Tibial nerve (tissue), 4 donors: ENCODE results near the gene RAD51D. TPM values are rescaled to one million over a fixed set of nuclear protein-coding genes. Genes with fewer than 3 reads are reported as not detected.
"Not testable (repeated sequence)": the region's sequence is repeated elsewhere in the genome, so short reads cannot be mapped to it uniquely, and the experiment has no call there.

Experiments used
- DNase-seq, 2 donors: peaks; one replicate each; pipeline ENCODE4 v3.0.0-alpha.2; 2019; ENCODE audit warnings: low spot score in 2 of 2
- H3K27ac ChIP-seq, 4 donors: fragments of 200-600 bp; sonication (generic) in 3 of 4; one replicate each; pipeline ENCODE4 v1.5.1; 2017 to 2019; ENCODE audit warnings: mild to moderate bottlenecking in 1 of 4
- H3K27me3 ChIP-seq, 2 donors: fragments of 200-600 bp; sonication (generic) in 1 of 2; one replicate each; pipeline versions ENCODE4 v1.5.1 to v1.6.0; 2017 to 2019
- H3K36me3 ChIP-seq, 3 donors: fragments of 200-600 bp; sonication (generic); one replicate each; pipeline ENCODE4 v1.5.1; 2018 to 2019
- H3K4me1 ChIP-seq, 4 donors: fragments of 200-600 bp; sonication (generic) in 3 of 4; one replicate each; pipeline ENCODE4 v1.5.1; 2017 to 2019
- H3K4me3 ChIP-seq, 4 donors: fragments of 200-600 bp; sonication (generic) in 3 of 4; one replicate each; pipeline ENCODE4 v1.5.1; 2017 to 2019; ENCODE audit warnings: mild to moderate bottlenecking in 1 of 4, moderate library complexity in 1 of 4
- H3K9me3 ChIP-seq, 4 donors: fragments of 200-600 bp; sonication (generic) in 3 of 4; one replicate each; pipeline ENCODE4 v1.5.1; 2017 to 2019
- EP300 ChIP-seq, 2 donors: sonication (generic); formaldehyde crosslinking; IDR thresholded peaks; one replicate each; pipeline ENCODE4 v1.6.1; 2017; ENCODE audit warnings: antibody characterized with exemption in 2 of 2, mild to moderate bottlenecking in 1 of 2
- POLR2A ChIP-seq, 2 donors: fragments of 450-650 bp; IDR thresholded peaks; one replicate each; pipeline ENCODE4 v1.6.1; 2017; ENCODE audit warnings: antibody characterized with exemption in 2 of 2, mild to moderate bottlenecking in 2 of 2, moderate library complexity in 2 of 2
- WGBS, 2 donors: methylation state at CpG; one replicate each; pipeline ENCODE4 v1.1.5; 2018; 5-methylcytosine and 5-hydroxymethylcytosine counted together
- total RNA-seq, 4 donors: library from RNA; depleted of rRNA; stranded (reverse); fragments of >200 nt; gene quantifications; one replicate each; pipeline ENCODE4 v1.1.0, GENCODE V29; 2016
- TF ChIP-seq, protein P1 (sequence below), 5 experiments: fragments of 200-600 bp in 3 of 5; fragments of 450-650 bp in 2 of 5; sonication (generic) in 3 of 5; IDR thresholded peaks; one replicate each; pipeline ENCODE4 v1.5.1; 2016 to 2019; ENCODE audit warnings: antibody characterized with exemption in 5 of 5, mild to moderate bottlenecking in 3 of 5, moderate library complexity in 2 of 5

Gene RAD51D
- total RNA-seq, 4 donors from 2014 or later = 7.5 to 19.8 (median 11.9) TPM

DNA sequence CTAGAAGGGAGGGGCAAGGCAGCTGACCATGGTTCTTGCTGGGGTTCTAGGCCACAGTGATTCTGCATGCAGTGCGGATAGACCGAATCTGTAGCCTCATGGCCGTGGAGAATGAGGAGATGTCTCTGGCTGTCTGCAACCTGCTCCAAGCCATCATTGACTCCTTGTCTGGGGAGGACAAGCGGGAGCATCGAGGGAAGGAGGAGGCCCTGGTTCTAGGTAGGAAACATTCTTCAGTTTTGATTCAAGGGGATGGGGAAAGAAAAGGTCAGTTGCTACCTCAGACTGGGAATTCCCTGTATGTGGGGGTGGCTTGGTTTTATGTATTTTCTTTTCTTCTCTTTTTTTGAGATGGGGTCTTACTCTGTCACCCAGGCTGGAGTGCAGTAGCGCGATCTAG lies 35.6 kb upstream of the RAD51D start:
- DNase-seq = no peak
- Histone ChIP-seq H3K27ac (no peak overlapping the region), H3K4me3 (no peak overlapping the region), H3K36me3 (no peaks in the 10 kb centered on the region), H3K27me3 (no peaks in the 10 kb centered on the region), H3K9me3 (no peaks in the 10 kb centered on the region), H3K4me1 (no peaks in the 10 kb centered on the region)
- no peak for TF ChIP-seq POLR2A (IDR thresholded peaks at IDR 0.05)
- TF ChIP-seq, protein P1, sequence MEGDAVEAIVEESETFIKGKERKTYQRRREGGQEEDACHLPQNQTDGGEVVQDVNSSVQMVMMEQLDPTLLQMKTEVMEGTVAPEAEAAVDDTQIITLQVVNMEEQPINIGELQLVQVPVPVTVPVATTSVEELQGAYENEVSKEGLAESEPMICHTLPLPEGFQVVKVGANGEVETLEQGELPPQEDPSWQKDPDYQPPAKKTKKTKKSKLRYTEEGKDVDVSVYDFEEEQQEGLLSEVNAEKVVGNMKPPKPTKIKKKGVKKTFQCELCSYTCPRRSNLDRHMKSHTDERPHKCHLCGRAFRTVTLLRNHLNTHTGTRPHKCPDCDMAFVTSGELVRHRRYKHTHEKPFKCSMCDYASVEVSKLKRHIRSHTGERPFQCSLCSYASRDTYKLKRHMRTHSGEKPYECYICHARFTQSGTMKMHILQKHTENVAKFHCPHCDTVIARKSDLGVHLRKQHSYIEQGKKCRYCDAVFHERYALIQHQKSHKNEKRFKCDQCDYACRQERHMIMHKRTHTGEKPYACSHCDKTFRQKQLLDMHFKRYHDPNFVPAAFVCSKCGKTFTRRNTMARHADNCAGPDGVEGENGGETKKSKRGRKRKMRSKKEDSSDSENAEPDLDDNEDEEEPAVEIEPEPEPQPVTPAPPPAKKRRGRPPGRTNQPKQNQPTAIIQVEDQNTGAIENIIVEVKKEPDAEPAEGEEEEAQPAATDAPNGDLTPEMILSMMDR (IDR thresholded peaks at IDR 0.05) = no peak
- no peak for TF ChIP-seq EP300 (IDR thresholded peaks at IDR 0.05)
- WGBS, 2 donors = 92% methylated on average over 7 of the region's 7 CpGs

DNA sequence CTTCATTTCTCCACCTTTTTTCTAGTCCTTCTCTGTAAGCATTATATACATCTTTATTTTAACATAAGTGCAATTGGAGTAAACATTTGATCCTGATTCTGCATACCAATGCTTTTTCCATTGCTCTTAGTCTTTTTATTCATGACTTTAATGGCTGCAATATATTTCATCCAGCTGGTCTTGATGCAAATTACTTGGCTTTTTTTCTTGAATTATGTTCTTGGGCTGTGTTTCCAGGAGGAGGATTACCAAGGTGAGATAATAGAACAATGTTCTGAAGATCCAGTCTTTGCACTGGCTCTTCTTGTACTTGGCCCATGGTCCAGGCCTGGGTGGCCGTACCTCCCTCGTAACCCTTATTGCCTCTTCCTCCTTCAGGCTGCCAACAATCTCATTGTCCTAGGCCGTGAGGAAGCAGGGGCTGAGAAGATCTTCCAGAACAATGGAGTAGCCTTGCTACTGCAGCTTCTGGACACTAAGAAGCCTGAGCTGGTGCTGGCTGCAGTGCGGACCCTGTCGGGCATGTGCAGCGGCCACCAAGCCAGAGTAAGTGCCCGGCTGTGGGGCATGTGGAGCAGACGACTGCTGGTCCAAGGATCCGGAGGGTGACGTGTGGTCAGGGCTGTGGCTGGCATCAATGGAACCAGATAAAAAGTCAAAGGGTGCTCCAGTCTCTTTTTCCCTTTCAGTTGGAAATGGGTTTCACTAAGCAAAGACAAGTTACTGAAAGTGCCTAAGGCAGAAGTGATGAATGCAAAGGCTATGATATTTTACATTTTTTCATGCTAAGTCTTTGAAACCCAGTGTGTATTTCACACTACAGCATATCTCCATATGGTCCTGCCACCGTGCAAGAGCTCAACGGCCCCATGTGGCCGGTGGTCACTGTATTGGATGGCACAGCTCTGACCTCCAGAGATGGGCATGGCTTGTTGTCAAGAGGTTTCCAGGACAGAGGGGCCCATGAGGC lies 34.8 kb upstream of the RAD51D start:
- no peak overlapping the region for H3K4me3 ChIP-seq
- H3K9me3 ChIP-seq = no peaks in the 10 kb centered on the region
- no peak for DNase-seq
- H3K4me1 ChIP-seq = no peaks in the 10 kb centered on the region
- 85 to 91% methylated on average over 13 of the region's 13 CpGs for WGBS, 2 donors
- H3K36me3 ChIP-seq = no peaks in the 10 kb centered on the region
- H3K27ac ChIP-seq = no peak overlapping the region
- no peaks in the 10 kb centered on the region for H3K27me3 ChIP-seq
- TF ChIP-seq, protein P1 (IDR thresholded peaks at IDR 0.05) = no peak
- TF ChIP-seq POLR2A (IDR thresholded peaks at IDR 0.05) (no peak), EP300 (IDR thresholded peaks at IDR 0.05) (no peak)

- DNase-seq = no peak
- H3K4me1 ChIP-seq = no peaks in the 10 kb centered on the region
- WGBS, 2 donors = 69 to 72% methylated on average over 13 of the region's 13 CpGs
- no peaks in the 10 kb centered on the region for H3K36me3 ChIP-seq
- no peaks in the 10 kb centered on the region for H3K27me3 ChIP-seq
- no peak overlapping the region for H3K27ac ChIP-seq
- TF ChIP-seq, protein P1 (IDR thresholded peaks at IDR 0.05) = no peak
- TF ChIP-seq POLR2A (IDR thresholded peaks at IDR 0.05) (no peak), EP300 (IDR thresholded peaks at IDR 0.05) (no peak)
- H3K4me3 ChIP-seq = no peak overlapping the region
- no peaks in the 10 kb centered on the region for H3K9me3 ChIP-seq
Observed at GRCh38 chr17:35152421-35153140, 32.9 kb upstream of the RAD51D start.

DNA sequence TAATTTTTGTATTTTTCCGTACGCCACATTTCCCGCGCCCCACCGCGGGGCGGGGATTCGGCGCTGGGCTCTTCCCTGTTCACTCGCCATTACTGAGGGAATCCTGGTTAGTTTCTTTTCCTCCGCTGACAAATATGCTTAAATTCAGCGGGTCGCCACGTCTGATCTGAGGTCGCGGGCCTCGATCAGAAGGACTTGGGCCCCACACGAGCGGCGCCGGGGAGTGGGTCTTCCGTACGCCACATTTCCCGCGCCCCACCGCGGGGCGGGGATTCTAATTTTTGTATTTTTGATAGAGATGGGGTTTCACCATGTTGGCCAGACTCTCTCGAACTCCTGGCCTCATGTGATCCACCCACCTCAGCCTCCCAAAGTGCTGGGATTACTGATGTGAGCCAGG lies 31.4 kb upstream of the RAD51D start:
- WGBS, 2 donors = 90 to 92% methylated on average over 29 of the region's 29 CpGs
- DNase-seq = not testable (repeated sequence)

GRCh38 chr17:35149941-35150340 lies 30.3 kb upstream of the RAD51D start:
- TF ChIP-seq, protein P1 (IDR thresholded peaks at IDR 0.05) = no peak
- no peak for TF ChIP-seq POLR2A (IDR thresholded peaks at IDR 0.05)
- TF ChIP-seq EP300 (IDR thresholded peaks at IDR 0.05) = no peak
- WGBS, 2 donors = 89 to 91% methylated on average over 11 of the region's 11 CpGs

More for the DNA sequence above, 31.4 kb upstream of the RAD51D start:
- not testable (repeated sequence) for H3K27me3 ChIP-seq, H3K36me3 ChIP-seq, H3K4me3 ChIP-seq, H3K4me1 ChIP-seq, H3K27ac ChIP-seq, H3K9me3 ChIP-seq

More at GRCh38 chr17:35149941-35150340, 30.3 kb upstream of the RAD51D start:
- no peaks in the 10 kb centered on the region for H3K27me3 ChIP-seq
- DNase-seq = no peak
- H3K4me1 ChIP-seq = no peaks in the 10 kb centered on the region
- H3K27ac ChIP-seq = no peak overlapping the region
- H3K9me3 ChIP-seq = no peaks in the 10 kb centered on the region
- H3K4me3 ChIP-seq = no peak overlapping the region
- H3K36me3 ChIP-seq = no peaks in the 10 kb centered on the region
